PC-3 (cell line): Measurements from ENCODE around the gene BSCL2.

Experiments
- EZH2 ChIP-seq: fragments of 300-600 bp; sonication (generic); IDR thresholded peaks from one replicate; pipeline ENCODE4 v1.6.1; 2017; ENCODE audit warnings: antibody characterized with exemption, mild to moderate bottlenecking, low read length; ENCODE audit not compliant: unreplicated experiment
- EZH2phosphoT487 ChIP-seq: fragments of 300-600 bp; sonication (generic); IDR thresholded peaks from 2 replicates; pipeline ENCODE4 v1.6.1; 2018; ENCODE audit warnings: mild to moderate bottlenecking, antibody characterized with exemption, low read length, borderline replicate concordance
- TF ChIP-seq, protein P1 (sequence below): fragments of 300-600 bp; sonication (generic); conservative IDR thresholded peaks from 2 replicates; pipeline ENCODE4 v1.5.1; 2017; ENCODE audit warnings: antibody characterized with exemption, low read depth, mild to moderate bottlenecking, low read length

DNA sequence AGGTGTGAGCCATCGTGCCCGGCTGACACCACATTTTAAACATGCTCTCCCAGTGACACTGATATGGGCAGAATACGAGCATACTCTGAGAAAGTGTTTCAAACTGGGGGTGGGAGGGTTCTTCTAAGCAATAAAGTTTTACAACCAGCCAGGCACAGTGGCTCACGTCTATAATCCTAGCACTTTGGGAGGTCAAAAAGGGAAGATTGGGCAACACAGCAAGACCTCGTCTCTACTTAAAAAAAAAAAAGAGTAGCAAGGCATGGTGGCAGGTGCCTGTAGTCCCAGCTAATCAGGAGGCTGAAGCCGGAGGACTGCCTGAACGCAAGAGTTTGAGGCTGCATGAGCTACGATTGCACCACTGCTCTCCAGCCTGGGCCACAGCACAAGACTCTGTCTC is 63.0 kb downstream of the BSCL2 start:
- TF ChIP-seq EZH2 (no peak), EZH2phosphoT487 (no peak)
- TF ChIP-seq, protein P1, sequence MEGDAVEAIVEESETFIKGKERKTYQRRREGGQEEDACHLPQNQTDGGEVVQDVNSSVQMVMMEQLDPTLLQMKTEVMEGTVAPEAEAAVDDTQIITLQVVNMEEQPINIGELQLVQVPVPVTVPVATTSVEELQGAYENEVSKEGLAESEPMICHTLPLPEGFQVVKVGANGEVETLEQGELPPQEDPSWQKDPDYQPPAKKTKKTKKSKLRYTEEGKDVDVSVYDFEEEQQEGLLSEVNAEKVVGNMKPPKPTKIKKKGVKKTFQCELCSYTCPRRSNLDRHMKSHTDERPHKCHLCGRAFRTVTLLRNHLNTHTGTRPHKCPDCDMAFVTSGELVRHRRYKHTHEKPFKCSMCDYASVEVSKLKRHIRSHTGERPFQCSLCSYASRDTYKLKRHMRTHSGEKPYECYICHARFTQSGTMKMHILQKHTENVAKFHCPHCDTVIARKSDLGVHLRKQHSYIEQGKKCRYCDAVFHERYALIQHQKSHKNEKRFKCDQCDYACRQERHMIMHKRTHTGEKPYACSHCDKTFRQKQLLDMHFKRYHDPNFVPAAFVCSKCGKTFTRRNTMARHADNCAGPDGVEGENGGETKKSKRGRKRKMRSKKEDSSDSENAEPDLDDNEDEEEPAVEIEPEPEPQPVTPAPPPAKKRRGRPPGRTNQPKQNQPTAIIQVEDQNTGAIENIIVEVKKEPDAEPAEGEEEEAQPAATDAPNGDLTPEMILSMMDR, result no peak
